Stomach smooth muscle (tissue), 2 donors: ENCODE results near the gene PLCL1.

Source experiments
- H3K27ac ChIP-seq: one replicate; pipeline ENCODE4 v1.7.0; 2013; ENCODE audit warnings: mild to moderate bottlenecking, low read length, inconsistent platforms
- H3K27me3 ChIP-seq, 2 donors: one replicate each; pipeline ENCODE4 v1.7.0; 2013; ENCODE audit warnings: low read length in 2 of 2; ENCODE audit not compliant: insufficient read depth in 2 of 2, control insufficient read depth in 1 of 2
- H3K36me3 ChIP-seq, 2 donors: one replicate each; pipeline ENCODE4 v1.7.0; 2013; ENCODE audit warnings: low read length in 2 of 2; ENCODE audit not compliant: control insufficient read depth in 2 of 2, insufficient read depth in 2 of 2
- H3K4me1 ChIP-seq: one replicate; pipeline ENCODE4 v1.7.0; 2013; ENCODE audit warnings: low read length; ENCODE audit not compliant: control insufficient read depth, insufficient read depth
- H3K4me3 ChIP-seq, 2 donors: one replicate each; pipeline ENCODE4 v1.7.0; 2013; ENCODE audit warnings: low read length in 2 of 2
- H3K9ac ChIP-seq, 2 donors: one replicate each; pipeline ENCODE4 v1.7.0; 2013; ENCODE audit warnings: low read length in 2 of 2, mild to moderate bottlenecking in 1 of 2
- H3K9me3 ChIP-seq, 2 donors: one replicate each; pipeline ENCODE4 v1.7.0; 2013; ENCODE audit warnings: low read length in 2 of 2; ENCODE audit not compliant: control insufficient read depth in 2 of 2
- donor health status: healthy.
- donor health status: Pancreatic carcinoma.

Gene PLCL1

GRCh38 chr2:197978971-197979370 is 174.6 kb downstream of the PLCL1 start:
- Histone ChIP-seq H3K27ac (no peak overlapping the region), H3K9me3 (no peaks in the 10 kb centered on the region), H3K4me1 (no peaks in the 10 kb centered on the region), H3K36me3 (no peaks in the 10 kb centered on the region), H3K27me3 (no peaks in the 10 kb centered on the region), H3K9ac (no peak overlapping the region), H3K4me3 (no peak overlapping the region)

GRCh38 chr2:197982565-197982964 is 178.2 kb downstream of the PLCL1 start:
- H3K36me3 ChIP-seq, result no peaks in the 10 kb centered on the region
- H3K9ac ChIP-seq, result no peak overlapping the region
- H3K27ac ChIP-seq, result no peak overlapping the region

GRCh38 chr2:197985029-197985638 is 180.7 kb downstream of the PLCL1 start:
- Histone ChIP-seq H3K9ac (no peak overlapping the region), H3K9me3 (no peaks in the 10 kb centered on the region), H3K4me3 (no peak overlapping the region), H3K4me1 (no peaks in the 10 kb centered on the region), H3K36me3 (no peaks in the 10 kb centered on the region), H3K27me3 (no peaks in the 10 kb centered on the region), H3K27ac (no peak overlapping the region)

More at GRCh38 chr2:197982565-197982964, 178.2 kb downstream of the PLCL1 start:
- Histone ChIP-seq H3K4me1 (no peaks in the 10 kb centered on the region), H3K4me3 (no peak overlapping the region), H3K27me3 (no peaks in the 10 kb centered on the region), H3K9me3 (no peaks in the 10 kb centered on the region)

- H3K9ac ChIP-seq, result no peak overlapping the region
- no peaks in the 10 kb centered on the region for H3K4me1 ChIP-seq
- no peaks in the 10 kb centered on the region for H3K36me3 ChIP-seq
- no peaks in the 10 kb centered on the region for H3K27me3 ChIP-seq
- no peak overlapping the region for H3K27ac ChIP-seq
- no peaks in the 10 kb centered on the region for H3K9me3 ChIP-seq
- no peak overlapping the region for H3K4me3 ChIP-seq
Observed at GRCh38 chr2:197986977-197987376, 182.6 kb downstream of the PLCL1 start.

GRCh38 chr2:197990356-197990755 is 186.0 kb downstream of the PLCL1 start:
- Histone ChIP-seq H3K4me1 (no peaks in the 10 kb centered on the region), H3K9me3 (no peaks in the 10 kb centered on the region), H3K4me3 (no peak overlapping the region), H3K36me3 (no peaks in the 10 kb centered on the region), H3K9ac (no peak overlapping the region), H3K27me3 (no peaks in the 10 kb centered on the region), H3K27ac (no peak overlapping the region)

GRCh38 chr2:197992482-197993133 is 188.2 kb downstream of the PLCL1 start:
- Histone ChIP-seq H3K4me3 (no peak overlapping the region), H3K27me3 (no peaks in the 10 kb centered on the region), H3K36me3 (no peaks in the 10 kb centered on the region), H3K27ac (no peak overlapping the region), H3K9me3 (no peaks in the 10 kb centered on the region), H3K9ac (no peak overlapping the region), H3K4me1 (no peaks in the 10 kb centered on the region)

- Histone ChIP-seq H3K36me3 (no peaks in the 10 kb centered on the region), H3K27me3 (no peaks in the 10 kb centered on the region), H3K27ac (no peak overlapping the region), H3K9ac (no peak overlapping the region), H3K4me1 (no peaks in the 10 kb centered on the region), H3K4me3 (no peak overlapping the region), H3K9me3 (no peaks in the 10 kb centered on the region)
Observed at GRCh38 chr2:197993363-197993762, 189.0 kb downstream of the PLCL1 start.

- H3K4me1 ChIP-seq, result no peaks in the 10 kb centered on the region
- H3K9me3 ChIP-seq, result no peaks in the 10 kb centered on the region
- no peak overlapping the region for H3K4me3 ChIP-seq
- no peak overlapping the region for H3K9ac ChIP-seq
- H3K27ac ChIP-seq, result no peak overlapping the region
- no peaks in the 10 kb centered on the region for H3K27me3 ChIP-seq
- no peaks in the 10 kb centered on the region for H3K36me3 ChIP-seq
Observed at GRCh38 chr2:197993830-197994229, 189.4 kb downstream of the PLCL1 start.

GRCh38 chr2:197994751-197995150 is 190.4 kb downstream of the PLCL1 start:
- Histone ChIP-seq H3K4me1 (no peaks in the 10 kb centered on the region), H3K36me3 (no peaks in the 10 kb centered on the region), H3K9ac (no peak overlapping the region), H3K9me3 (no peaks in the 10 kb centered on the region), H3K4me3 (no peak overlapping the region), H3K27me3 (no peaks in the 10 kb centered on the region), H3K27ac (no peak overlapping the region)

GRCh38 chr2:197996583-197996982 is 192.2 kb downstream of the PLCL1 start:
- Histone ChIP-seq H3K4me3 (no peak overlapping the region), H3K27ac (no peak overlapping the region), H3K9ac (no peak overlapping the region), H3K27me3 (no peaks in the 10 kb centered on the region), H3K36me3 (no peaks in the 10 kb centered on the region), H3K9me3 (no peaks in the 10 kb centered on the region), H3K4me1 (no peaks in the 10 kb centered on the region)

- Histone ChIP-seq H3K27ac (no peak overlapping the region), H3K9me3 (no peaks in the 10 kb centered on the region), H3K4me1 (no peaks in the 10 kb centered on the region), H3K4me3 (no peak overlapping the region), H3K36me3 (no peaks in the 10 kb centered on the region), H3K27me3 (no peaks in the 10 kb centered on the region), H3K9ac (no peak overlapping the region)
Observed at GRCh38 chr2:197997083-197997541, 192.7 kb downstream of the PLCL1 start.
